SK-N-SH treated with all-trans-retinoic acid at 6 μM for 48 hours (cell line): ENCODE results near the gene PHB1.

ENCODE experiments used
- ARNTL ChIP-seq: fragments of 450-650 bp; formaldehyde crosslinking; IDR thresholded peaks from 2 replicates; pipeline ENCODE4 v1.5.0; 2020; ENCODE audit warnings: low read depth, mild to moderate bottlenecking, moderate library complexity, borderline replicate concordance
- CSDC2 ChIP-seq: fragments of 250-450 bp; sonication (Bioruptor Pico); IDR thresholded peaks from 2 replicates; pipeline ENCODE4 v1.5.0; 2020; ENCODE audit warnings: mild to moderate bottlenecking, moderate library complexity
- PATZ1 ChIP-seq: fragments of 250-450 bp; sonication (Bioruptor Pico); IDR thresholded peaks from 2 replicates; pipeline ENCODE4 v1.8.0; 2020; ENCODE audit warnings: mild to moderate bottlenecking, moderate library complexity, borderline replicate concordance
- POU6F1 ChIP-seq: fragments of 250-450 bp; sonication (Bioruptor Pico); IDR thresholded peaks from 2 replicates; pipeline ENCODE4 v1.8.0; 2021; ENCODE audit warnings: low read depth, mild to moderate bottlenecking, moderate library complexity, borderline replicate concordance
- TCF4 ChIP-seq: fragments of 250-450 bp; sonication (Bioruptor Pico); IDR thresholded peaks from 2 replicates; pipeline ENCODE4 v1.8.0; 2021; ENCODE audit warnings: mild to moderate bottlenecking, moderate library complexity, borderline replicate concordance
- ZC3H10 ChIP-seq: fragments of 250-450 bp; sonication (Bioruptor Pico); IDR thresholded peaks from 2 replicates; pipeline ENCODE4 v1.5.1; 2021; ENCODE audit warnings: mild to moderate bottlenecking, moderate library complexity
- ZFP30 ChIP-seq: fragments of 450-650 bp; formaldehyde crosslinking; IDR thresholded peaks from 2 replicates; pipeline ENCODE4 v1.5.0; 2022; ENCODE audit warnings: mild to moderate bottlenecking, moderate library complexity
- ZNF70 ChIP-seq: fragments of 450-650 bp; formaldehyde crosslinking; IDR thresholded peaks from 2 replicates; pipeline ENCODE4 v1.5.0; 2020; ENCODE audit warnings: mild to moderate bottlenecking, moderate library complexity

- TF ChIP-seq ZNF70 (CRISPR knock-in tag) (no peak), POU6F1 (CRISPR knock-in tag) (no peak), ZFP30 (CRISPR knock-in tag) (no peak), TCF4 (CRISPR knock-in tag) (no peak), CSDC2 (no peak), PATZ1 (no peak), ZC3H10 (CRISPR knock-in tag) (no peak), ARNTL (CRISPR knock-in tag) (no peak)
These were observed 53.9 kb downstream of the PHB1 start for GRCh38 chr17:49360796-49361128.
